ENCODE results near the gene ARID1B.

DNA sequence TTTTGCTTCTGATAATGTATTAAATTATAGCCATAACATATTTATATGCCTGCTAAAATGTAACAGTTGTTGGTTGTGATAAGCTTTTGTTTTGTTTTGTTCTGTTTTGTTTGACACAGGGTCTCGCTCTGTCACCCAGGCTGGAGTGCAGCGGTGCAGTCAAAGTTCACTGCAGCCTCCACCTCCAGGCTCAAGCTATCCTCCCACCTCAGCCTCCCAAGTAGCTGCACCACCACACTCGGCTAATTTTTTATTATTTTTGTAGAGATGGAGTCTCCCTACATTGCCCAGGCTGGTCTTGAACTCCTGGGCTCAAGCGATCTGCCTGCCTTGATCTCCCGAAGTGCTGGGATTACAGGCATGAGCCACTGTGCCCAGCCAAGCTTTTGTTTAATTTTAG is 157.8 kb downstream of the ARID1B start:
- TF ChIP-seq, protein P1, sequence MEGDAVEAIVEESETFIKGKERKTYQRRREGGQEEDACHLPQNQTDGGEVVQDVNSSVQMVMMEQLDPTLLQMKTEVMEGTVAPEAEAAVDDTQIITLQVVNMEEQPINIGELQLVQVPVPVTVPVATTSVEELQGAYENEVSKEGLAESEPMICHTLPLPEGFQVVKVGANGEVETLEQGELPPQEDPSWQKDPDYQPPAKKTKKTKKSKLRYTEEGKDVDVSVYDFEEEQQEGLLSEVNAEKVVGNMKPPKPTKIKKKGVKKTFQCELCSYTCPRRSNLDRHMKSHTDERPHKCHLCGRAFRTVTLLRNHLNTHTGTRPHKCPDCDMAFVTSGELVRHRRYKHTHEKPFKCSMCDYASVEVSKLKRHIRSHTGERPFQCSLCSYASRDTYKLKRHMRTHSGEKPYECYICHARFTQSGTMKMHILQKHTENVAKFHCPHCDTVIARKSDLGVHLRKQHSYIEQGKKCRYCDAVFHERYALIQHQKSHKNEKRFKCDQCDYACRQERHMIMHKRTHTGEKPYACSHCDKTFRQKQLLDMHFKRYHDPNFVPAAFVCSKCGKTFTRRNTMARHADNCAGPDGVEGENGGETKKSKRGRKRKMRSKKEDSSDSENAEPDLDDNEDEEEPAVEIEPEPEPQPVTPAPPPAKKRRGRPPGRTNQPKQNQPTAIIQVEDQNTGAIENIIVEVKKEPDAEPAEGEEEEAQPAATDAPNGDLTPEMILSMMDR (IDR thresholded peaks at IDR 0.05; ENCODE audit: low read depth, low read length, missing input control) = no peak
- TF ChIP-seq RAD21 (IDR thresholded peaks at IDR 0.05) = no peak
- TF ChIP-seq JUND (IDR thresholded peaks at IDR 0.05) = no peak
- TF ChIP-seq TAF1 (conservative IDR thresholded peaks at IDR 0.05) = no peak
- TF ChIP-seq FOXA1 (IDR thresholded peaks at IDR 0.05) = no peak
- no peak for TF ChIP-seq NR2F2 (IDR thresholded peaks at IDR 0.05)
- TF ChIP-seq, protein P2, sequence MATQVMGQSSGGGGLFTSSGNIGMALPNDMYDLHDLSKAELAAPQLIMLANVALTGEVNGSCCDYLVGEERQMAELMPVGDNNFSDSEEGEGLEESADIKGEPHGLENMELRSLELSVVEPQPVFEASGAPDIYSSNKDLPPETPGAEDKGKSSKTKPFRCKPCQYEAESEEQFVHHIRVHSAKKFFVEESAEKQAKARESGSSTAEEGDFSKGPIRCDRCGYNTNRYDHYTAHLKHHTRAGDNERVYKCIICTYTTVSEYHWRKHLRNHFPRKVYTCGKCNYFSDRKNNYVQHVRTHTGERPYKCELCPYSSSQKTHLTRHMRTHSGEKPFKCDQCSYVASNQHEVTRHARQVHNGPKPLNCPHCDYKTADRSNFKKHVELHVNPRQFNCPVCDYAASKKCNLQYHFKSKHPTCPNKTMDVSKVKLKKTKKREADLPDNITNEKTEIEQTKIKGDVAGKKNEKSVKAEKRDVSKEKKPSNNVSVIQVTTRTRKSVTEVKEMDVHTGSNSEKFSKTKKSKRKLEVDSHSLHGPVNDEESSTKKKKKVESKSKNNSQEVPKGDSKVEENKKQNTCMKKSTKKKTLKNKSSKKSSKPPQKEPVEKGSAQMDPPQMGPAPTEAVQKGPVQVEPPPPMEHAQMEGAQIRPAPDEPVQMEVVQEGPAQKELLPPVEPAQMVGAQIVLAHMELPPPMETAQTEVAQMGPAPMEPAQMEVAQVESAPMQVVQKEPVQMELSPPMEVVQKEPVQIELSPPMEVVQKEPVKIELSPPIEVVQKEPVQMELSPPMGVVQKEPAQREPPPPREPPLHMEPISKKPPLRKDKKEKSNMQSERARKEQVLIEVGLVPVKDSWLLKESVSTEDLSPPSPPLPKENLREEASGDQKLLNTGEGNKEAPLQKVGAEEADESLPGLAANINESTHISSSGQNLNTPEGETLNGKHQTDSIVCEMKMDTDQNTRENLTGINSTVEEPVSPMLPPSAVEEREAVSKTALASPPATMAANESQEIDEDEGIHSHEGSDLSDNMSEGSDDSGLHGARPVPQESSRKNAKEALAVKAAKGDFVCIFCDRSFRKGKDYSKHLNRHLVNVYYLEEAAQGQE (IDR thresholded peaks at IDR 0.05) = no peak
- no peak for TF ChIP-seq FOXA2 (IDR thresholded peaks at IDR 0.05)
- TF ChIP-seq, protein P3, sequence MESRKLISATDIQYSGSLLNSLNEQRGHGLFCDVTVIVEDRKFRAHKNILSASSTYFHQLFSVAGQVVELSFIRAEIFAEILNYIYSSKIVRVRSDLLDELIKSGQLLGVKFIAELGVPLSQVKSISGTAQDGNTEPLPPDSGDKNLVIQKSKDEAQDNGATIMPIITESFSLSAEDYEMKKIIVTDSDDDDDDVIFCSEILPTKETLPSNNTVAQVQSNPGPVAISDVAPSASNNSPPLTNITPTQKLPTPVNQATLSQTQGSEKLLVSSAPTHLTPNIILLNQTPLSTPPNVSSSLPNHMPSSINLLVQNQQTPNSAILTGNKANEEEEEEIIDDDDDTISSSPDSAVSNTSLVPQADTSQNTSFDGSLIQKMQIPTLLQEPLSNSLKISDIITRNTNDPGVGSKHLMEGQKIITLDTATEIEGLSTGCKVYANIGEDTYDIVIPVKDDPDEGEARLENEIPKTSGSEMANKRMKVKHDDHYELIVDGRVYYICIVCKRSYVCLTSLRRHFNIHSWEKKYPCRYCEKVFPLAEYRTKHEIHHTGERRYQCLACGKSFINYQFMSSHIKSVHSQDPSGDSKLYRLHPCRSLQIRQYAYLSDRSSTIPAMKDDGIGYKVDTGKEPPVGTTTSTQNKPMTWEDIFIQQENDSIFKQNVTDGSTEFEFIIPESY (IDR thresholded peaks at IDR 0.05) = no peak
- no peak for TF ChIP-seq GABPA (IDR thresholded peaks at IDR 0.05 in 1 of 2, conservative IDR thresholded peaks at IDR 0.05 in 1 of 2)
- TF ChIP-seq, protein P4, sequence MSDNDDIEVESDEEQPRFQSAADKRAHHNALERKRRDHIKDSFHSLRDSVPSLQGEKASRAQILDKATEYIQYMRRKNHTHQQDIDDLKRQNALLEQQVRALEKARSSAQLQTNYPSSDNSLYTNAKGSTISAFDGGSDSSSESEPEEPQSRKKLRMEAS (IDR thresholded peaks at IDR 0.05) = no peak
- TF ChIP-seq RXRA (IDR thresholded peaks at IDR 0.05) = no peak
- no peak for TF ChIP-seq YY1 (IDR thresholded peaks at IDR 0.05)
- no peak for TF ChIP-seq SP1 (IDR thresholded peaks at IDR 0.05)

Measured in liver (tissue), 3 donors.